Neural progenitor cell (in vitro differentiated cells): ENCODE data around the gene ZNG1E. TPM values are rescaled to one million over a fixed set of nuclear protein-coding genes. Genes with fewer than 3 reads are reported as not detected.
"Not testable (repeated sequence)": the region's sequence is repeated elsewhere in the genome, so short reads cannot be mapped to it uniquely, and the experiment has no call there.

Source experiments
- DNase-seq: peaks from one replicate; pipeline ENCODE4 v3.0.0-alpha.2; 2016; ENCODE audit warnings: low spot score
- H2AFZ ChIP-seq: fragments of 200-600 bp; sonication (generic); replicated peaks from 2 replicates; pipeline ENCODE4 v1.6.1; 2016; ENCODE audit warnings: antibody characterized with exemption
- H3F3A ChIP-seq: fragments of 200-600 bp; sonication (generic); 2 replicates; pipeline ENCODE4 v1.6.1; 2016; ENCODE audit warnings: antibody characterized with exemption, low read depth
- H3K27ac ChIP-seq: fragments of 200-600 bp; sonication (generic); 2 replicates; pipeline ENCODE4 v1.5.1; 2016; ENCODE audit warnings: mild to moderate bottlenecking
- H3K27me3 ChIP-seq: fragments of 200-600 bp; sonication (generic); 2 replicates; pipeline ENCODE4 v1.6.1; 2016; ENCODE audit warnings: mild to moderate bottlenecking, moderate library complexity
- H3K36me3 ChIP-seq: fragments of 200-600 bp; sonication (generic); 2 replicates; pipeline ENCODE4 v1.5.1; 2016
- H3K4me1 ChIP-seq: fragments of 200-600 bp; sonication (generic); 2 replicates; pipeline ENCODE4 v1.6.1; 2016; ENCODE audit warnings: mixed run types
- H3K4me2 ChIP-seq: fragments of 200-600 bp; sonication (generic); 2 replicates; pipeline ENCODE4 v1.6.1; 2016
- H3K4me3 ChIP-seq: fragments of 200-600 bp; sonication (generic); 2 replicates; pipeline ENCODE4 v1.5.1; 2016
- H3K79me2 ChIP-seq: fragments of 200-600 bp; sonication (generic); 2 replicates; pipeline ENCODE4 v1.6.1; 2016; ENCODE audit warnings: low read depth
- H3K9ac ChIP-seq: fragments of 200-600 bp; sonication (generic); 2 replicates; pipeline ENCODE4 v1.6.1; 2016
- H3K9me3 ChIP-seq: fragments of 200-600 bp; sonication (generic); 2 replicates; pipeline ENCODE4 v1.5.1; 2016; ENCODE audit warnings: low read depth
- H4K20me1 ChIP-seq: fragments of 200-600 bp; sonication (generic); 2 replicates; pipeline ENCODE4 v1.6.1; 2016; ENCODE audit warnings: low read depth
- H3K27ac Mint-ChIP-seq: 3 replicates; pipeline ENCODE4 v1.8.0; 2021; ENCODE audit warnings: mixed read lengths
- H3K27me3 Mint-ChIP-seq: 2 replicates; pipeline ENCODE4 v1.8.0; 2022; ENCODE audit warnings: low read depth, mild to moderate bottlenecking, inconsistent platforms, moderate library complexity, mixed read lengths; ENCODE audit not compliant: insufficient read depth
- H3K36me3 Mint-ChIP-seq: 3 replicates; pipeline ENCODE4 v1.8.0; 2021; ENCODE audit warnings: mixed read lengths
- H3K4me1 Mint-ChIP-seq: 3 replicates; pipeline ENCODE4 v1.8.0; 2021; ENCODE audit warnings: mixed read lengths
- H3K4me3 Mint-ChIP-seq: 3 replicates; pipeline ENCODE4 v1.8.0; 2021; ENCODE audit warnings: mild to moderate bottlenecking, moderate library complexity, mixed read lengths
- H3K9me3 Mint-ChIP-seq: 3 replicates; pipeline ENCODE4 v1.8.0; 2020; ENCODE audit warnings: mixed read lengths
- total RNA-seq: library from RNA; depleted of rRNA; stranded (reverse); fragments of >200 nt; gene quantifications from 2 replicates; pipeline ENCODE4 v1.2.3, GENCODE V29; 2015; ENCODE audit warnings: low replicate concordance
- TF ChIP-seq, protein P1 (sequence below): fragments of 200-600 bp; sonication (generic); IDR thresholded peaks from 2 replicates; pipeline ENCODE4 v1.5.1; 2017; ENCODE audit warnings: antibody characterized with exemption, mild to moderate bottlenecking

Gene ZNG1E
- 23.3 and 31.1 TPM in 2 replicates for total RNA-seq

DNA sequence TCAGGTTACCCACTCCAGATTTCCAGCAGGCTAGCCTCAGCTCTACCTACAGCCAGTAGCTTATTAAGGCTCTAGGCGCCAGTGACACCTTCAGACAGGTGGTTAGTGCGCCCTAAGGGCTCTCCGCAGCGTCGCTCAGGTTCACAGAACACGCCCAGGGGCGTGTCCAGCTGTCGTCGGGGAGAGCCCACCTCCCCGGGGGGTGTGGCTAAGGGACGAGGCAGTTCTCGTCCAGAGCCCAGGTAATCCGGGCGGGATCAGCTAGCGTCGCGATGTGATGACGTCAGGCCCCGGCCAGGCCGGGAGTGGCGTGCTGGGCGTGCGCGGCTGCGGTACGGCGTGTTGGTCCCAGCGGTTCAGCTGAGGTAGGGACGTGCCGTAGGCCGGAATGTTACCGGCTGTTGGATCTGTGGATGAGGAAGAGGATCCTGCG, at the start of gene ZNG1E:
Gene ZNG1E, plus strand, starts transcription at position 340 of the 433 bp plus-strand sequence. Its CDS starts 49 bp downstream, at position 389.
- peak; percentile 48 for DNase-seq
- Histone ChIP-seq H3K4me2 (peak within 1 kb of the TSS; percentile 74), H3K27me3 (peaks cover 13% of the 10 kb centered on the region), H3K4me3 (peak within 1 kb of the TSS; percentile 40)
- not testable (repeated sequence) for H3K27me3 Mint-ChIP-seq, H3K27ac ChIP-seq, H3K36me3 ChIP-seq, H3K79me2 ChIP-seq, H4K20me1 ChIP-seq, H3F3A ChIP-seq, H3K36me3 Mint-ChIP-seq, H3K4me1 ChIP-seq, H3K9me3 ChIP-seq, H3K4me1 Mint-ChIP-seq, H3K27ac Mint-ChIP-seq, H2AFZ ChIP-seq, H3K9me3 Mint-ChIP-seq, H3K9ac ChIP-seq
- H3K4me3 Mint-ChIP-seq = peak within 1 kb of the TSS; percentile 82

DNA sequence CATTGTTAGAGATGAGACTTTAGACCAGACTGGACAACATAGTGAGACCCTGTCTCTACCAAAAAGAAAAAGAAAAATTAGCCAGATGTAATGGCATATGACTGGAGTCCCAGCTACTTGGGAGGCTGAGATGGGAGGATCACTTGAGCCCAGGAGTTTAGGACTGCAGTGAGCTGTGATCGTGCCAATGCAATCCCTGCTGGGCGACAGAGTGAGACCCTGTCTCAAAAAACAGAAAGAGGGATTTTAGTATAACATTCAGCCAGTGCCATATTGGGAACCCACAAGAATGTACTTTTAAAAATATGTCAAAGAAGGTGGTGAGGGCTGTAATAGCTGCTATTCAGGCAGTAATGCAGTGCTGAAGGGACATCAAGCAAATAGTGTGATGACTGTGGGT, 2.1 kb upstream of the ZNG1E start:
- not testable (repeated sequence) for H3K4me1 ChIP-seq, H3K9ac ChIP-seq, H3K27ac ChIP-seq, DNase-seq, H3K4me2 ChIP-seq, H3K4me3 Mint-ChIP-seq, H3K4me3 ChIP-seq, H3K9me3 Mint-ChIP-seq, H3K4me1 Mint-ChIP-seq, H3K9me3 ChIP-seq, H4K20me1 ChIP-seq, H2AFZ ChIP-seq, H3K36me3 Mint-ChIP-seq, H3F3A ChIP-seq, H3K27me3 Mint-ChIP-seq, H3K79me2 ChIP-seq, H3K27ac Mint-ChIP-seq, H3K36me3 ChIP-seq
- H3K27me3 ChIP-seq = peaks cover 13% of the 10 kb centered on the region

DNA sequence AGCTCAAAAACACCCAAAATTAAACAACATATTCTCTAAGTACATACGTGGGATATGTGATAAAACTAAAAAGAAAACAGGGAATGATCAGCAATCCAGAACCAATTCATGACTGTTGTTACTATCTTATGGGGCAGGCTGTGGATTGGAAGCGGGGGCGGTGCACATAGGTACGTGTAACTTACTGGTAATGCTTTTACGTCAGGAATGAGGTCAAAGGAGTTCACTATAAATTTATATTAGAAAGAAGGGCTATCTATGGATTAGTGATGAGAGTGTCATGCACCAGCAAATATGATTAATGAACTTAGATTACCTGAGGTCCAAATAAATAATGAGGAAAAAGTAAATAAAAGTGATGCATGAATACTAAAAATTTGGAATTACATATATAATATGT, 710 bp upstream of the ZNG1E start:
- H2AFZ ChIP-seq, H3K27ac Mint-ChIP-seq, H3K36me3 ChIP-seq, H3K9me3 ChIP-seq, H3K9me3 Mint-ChIP-seq, H4K20me1 ChIP-seq, H3K4me3 ChIP-seq, H3K4me1 ChIP-seq, H3K27me3 Mint-ChIP-seq, H3K27ac ChIP-seq, H3K79me2 ChIP-seq, H3K4me2 ChIP-seq, H3K36me3 Mint-ChIP-seq, H3F3A ChIP-seq, H3K4me1 Mint-ChIP-seq, H3K9ac ChIP-seq: not testable (repeated sequence)
- peak; percentile 1 for DNase-seq
- H3K27me3 ChIP-seq = peaks cover 13% of the 10 kb centered on the region
- H3K4me3 Mint-ChIP-seq = peak overlapping the region; percentile 82

DNA sequence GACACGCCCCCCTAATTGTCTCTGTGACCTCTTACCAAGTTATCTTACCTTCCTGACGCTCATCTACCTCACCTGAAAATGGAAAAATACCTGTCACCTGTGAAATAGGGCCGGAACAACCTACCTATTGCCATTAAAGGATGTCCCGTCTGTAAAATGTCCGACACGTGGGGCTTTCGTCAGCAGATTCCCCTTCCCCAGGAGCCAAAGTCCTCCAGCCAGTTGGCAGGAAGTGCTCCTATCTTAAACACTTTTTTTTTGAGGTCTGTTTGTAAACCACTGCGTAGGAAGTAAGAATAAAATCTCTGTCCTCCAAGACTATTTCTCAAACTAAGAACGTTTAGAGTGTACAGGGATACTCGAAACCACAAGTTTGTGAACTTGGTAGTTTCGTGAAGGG, 661 bp downstream of the ZNG1E start:
- H2AFZ ChIP-seq = not testable (repeated sequence)
- peak overlapping the region; percentile 40 for H3K4me3 ChIP-seq
- H3K27me3 ChIP-seq = peaks cover 13% of the 10 kb centered on the region

DNA sequence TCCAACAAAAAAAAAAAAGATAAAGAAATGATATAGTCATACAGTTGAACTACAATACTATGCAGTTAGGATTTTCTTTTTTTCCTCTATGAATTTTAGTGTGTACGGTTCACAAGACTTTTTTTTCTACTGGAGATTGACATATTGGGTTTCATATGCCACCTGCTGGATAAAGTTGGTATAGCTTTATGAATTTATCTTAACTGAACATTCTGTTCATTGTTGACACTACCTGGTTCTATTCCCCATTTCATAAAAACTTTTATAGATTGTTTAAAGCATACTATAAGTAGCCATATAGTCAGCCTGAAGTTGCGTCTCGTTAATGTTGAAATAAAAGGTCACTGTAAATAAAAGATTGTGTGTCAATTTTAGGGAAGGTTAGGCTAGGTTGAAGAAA, 2.8 kb downstream of the ZNG1E start:
- H2AFZ ChIP-seq, H3K27ac ChIP-seq, H3K4me3 ChIP-seq, H3K4me2 ChIP-seq, H3K4me3 Mint-ChIP-seq, H3K4me1 ChIP-seq, H3K79me2 ChIP-seq, H3K9me3 ChIP-seq, H3K9me3 Mint-ChIP-seq, H3F3A ChIP-seq, H4K20me1 ChIP-seq, H3K27me3 Mint-ChIP-seq, H3K36me3 ChIP-seq, DNase-seq, H3K9ac ChIP-seq, H3K4me1 Mint-ChIP-seq, H3K27ac Mint-ChIP-seq, H3K36me3 Mint-ChIP-seq: not testable (repeated sequence)
- peaks cover 11% of the 10 kb centered on the region for H3K27me3 ChIP-seq
- TF ChIP-seq, protein P1, sequence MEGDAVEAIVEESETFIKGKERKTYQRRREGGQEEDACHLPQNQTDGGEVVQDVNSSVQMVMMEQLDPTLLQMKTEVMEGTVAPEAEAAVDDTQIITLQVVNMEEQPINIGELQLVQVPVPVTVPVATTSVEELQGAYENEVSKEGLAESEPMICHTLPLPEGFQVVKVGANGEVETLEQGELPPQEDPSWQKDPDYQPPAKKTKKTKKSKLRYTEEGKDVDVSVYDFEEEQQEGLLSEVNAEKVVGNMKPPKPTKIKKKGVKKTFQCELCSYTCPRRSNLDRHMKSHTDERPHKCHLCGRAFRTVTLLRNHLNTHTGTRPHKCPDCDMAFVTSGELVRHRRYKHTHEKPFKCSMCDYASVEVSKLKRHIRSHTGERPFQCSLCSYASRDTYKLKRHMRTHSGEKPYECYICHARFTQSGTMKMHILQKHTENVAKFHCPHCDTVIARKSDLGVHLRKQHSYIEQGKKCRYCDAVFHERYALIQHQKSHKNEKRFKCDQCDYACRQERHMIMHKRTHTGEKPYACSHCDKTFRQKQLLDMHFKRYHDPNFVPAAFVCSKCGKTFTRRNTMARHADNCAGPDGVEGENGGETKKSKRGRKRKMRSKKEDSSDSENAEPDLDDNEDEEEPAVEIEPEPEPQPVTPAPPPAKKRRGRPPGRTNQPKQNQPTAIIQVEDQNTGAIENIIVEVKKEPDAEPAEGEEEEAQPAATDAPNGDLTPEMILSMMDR = peak; percentile 34

More for the DNA sequence above, 661 bp downstream of the ZNG1E start:
- not testable (repeated sequence) for H3K4me1 ChIP-seq, H3F3A ChIP-seq, H3K36me3 Mint-ChIP-seq, H3K27me3 Mint-ChIP-seq, H3K9me3 Mint-ChIP-seq, DNase-seq, H3K9ac ChIP-seq, H3K79me2 ChIP-seq, H3K36me3 ChIP-seq, H3K27ac ChIP-seq, H3K27ac Mint-ChIP-seq, H4K20me1 ChIP-seq, H3K4me1 Mint-ChIP-seq, H3K9me3 ChIP-seq
- H3K4me2 ChIP-seq = peak overlapping the region; percentile 74
- H3K4me3 Mint-ChIP-seq = peak overlapping the region; percentile 73

DNA sequence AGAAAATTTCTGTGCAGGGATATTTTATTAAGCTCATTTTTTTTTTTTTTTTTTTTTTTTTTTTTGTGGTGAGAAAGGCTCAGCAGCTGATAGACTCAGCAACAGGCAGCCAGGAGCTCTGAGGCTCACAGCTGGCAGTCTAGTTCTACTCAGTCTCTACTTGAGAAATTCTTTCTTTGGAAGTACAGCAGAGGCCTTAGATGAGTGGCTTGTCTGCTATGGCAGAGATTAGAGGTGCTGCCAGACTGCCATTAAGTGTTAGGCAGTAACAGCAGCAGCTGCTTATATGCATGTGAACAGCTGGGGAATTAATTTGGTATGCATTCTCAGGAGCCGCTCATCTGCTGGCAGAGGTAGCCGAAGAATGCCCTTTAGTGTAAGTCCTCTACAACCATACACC, 27.8 kb downstream of the ZNG1E start:
- H3K9me3 Mint-ChIP-seq, H3K27me3 ChIP-seq, H3K4me2 ChIP-seq, H3K36me3 Mint-ChIP-seq, H3K4me3 ChIP-seq, H3K4me1 ChIP-seq, H3K27ac ChIP-seq, H3K27ac Mint-ChIP-seq, H3K4me1 Mint-ChIP-seq, H3K9ac ChIP-seq, H3K36me3 ChIP-seq, H3K9me3 ChIP-seq, H3K79me2 ChIP-seq, H3K27me3 Mint-ChIP-seq, DNase-seq, H3F3A ChIP-seq, H2AFZ ChIP-seq, H3K4me3 Mint-ChIP-seq, H4K20me1 ChIP-seq: not testable (repeated sequence)

DNA sequence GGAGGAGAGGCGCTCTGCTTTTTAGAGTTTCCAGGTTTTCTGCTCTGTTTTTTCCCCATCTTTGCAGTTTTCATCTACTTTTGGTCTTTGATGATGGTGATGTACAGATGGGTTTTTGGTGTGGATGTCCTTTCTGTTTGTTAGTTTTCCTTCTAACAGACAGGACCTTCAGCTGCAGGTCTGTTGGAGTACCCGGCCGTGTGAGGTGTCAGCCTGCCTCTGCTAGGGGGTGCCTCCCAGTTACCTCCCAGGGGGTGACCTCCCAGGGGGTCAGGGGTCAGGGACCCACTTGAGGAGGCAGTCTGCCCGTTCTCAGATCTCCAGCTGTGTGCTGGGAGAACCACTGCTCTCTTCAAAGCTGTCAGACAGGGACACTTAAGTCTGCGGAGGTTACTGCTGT, 38.7 kb downstream of the ZNG1E start:
- H3K27ac Mint-ChIP-seq, DNase-seq: not testable (repeated sequence)

More for the DNA sequence above, 38.7 kb downstream of the ZNG1E start:
- not testable (repeated sequence) for H3K27ac ChIP-seq, H2AFZ ChIP-seq, H3K4me1 ChIP-seq, H3K9me3 ChIP-seq, H3K36me3 Mint-ChIP-seq, H3K4me2 ChIP-seq, H3K4me3 ChIP-seq, H3K79me2 ChIP-seq, H3K27me3 ChIP-seq, H3K27me3 Mint-ChIP-seq, H3K36me3 ChIP-seq, H4K20me1 ChIP-seq, H3K9me3 Mint-ChIP-seq, H3K4me1 Mint-ChIP-seq, H3F3A ChIP-seq, H3K4me3 Mint-ChIP-seq, H3K9ac ChIP-seq
